K562 (cell line): ENCODE data around the gene SIGMAR1. TPM values are rescaled to one million over a fixed set of nuclear protein-coding genes. Genes with fewer than 3 reads are reported as not detected.

Experiments
- ATAC-seq: fragments of 200-7000 bp; cut with Tn5 transposase; 3 replicates; pipeline ENCODE4 v1.9.1; 2020; ENCODE audit warnings: moderate library complexity
- BruUV-seq: library from RNA; stranded (reverse); fragments of 400-500 nt; replicated peaks from 2 replicates; lab custom pipeline; 2021; lab: Mats Ljungman, UMichigan
- CTCF ChIA-PET: fragments of 300-600 bp; formaldehyde crosslinking; extraction: SDS; loops from one replicate; lab custom pipeline; 2021; ENCODE audit warnings: low intra/inter-chr PET ratio; lab: Yijun Ruan, JAX
- POLR2A ChIA-PET: fragments of 300-600, 350-650 bp; sonication (Branson Sonifier 250); formaldehyde crosslinking; extraction: SDS; loops from one replicate; lab custom pipeline; 2021; ENCODE audit warnings: antibody characterized with exemption, inconsistent platforms; lab: Yijun Ruan, JAX
- DNase-seq, 4 experiments: peaks; one replicate each; pipeline versions ENCODE4 v3.0.0 to v3.0.0-alpha.2; 2011 to 2018; ENCODE audit warnings: low spot score in 3 of 4, mixed read lengths in 3 of 4; ENCODE audit errors: extremely low read depth in 1 of 4
- FAIRE-seq: peaks from 2 replicates; lab custom pipeline; 2011; peaks lifted over from hg19 to GRCh38; lab: Jason Lieb, UNC
- H2AFZ ChIP-seq: 2 replicates; pipeline ENCODE4 v1.6.0; 2011; ENCODE audit warnings: low read depth, low read length, control low read depth, inconsistent platforms
- H3K27ac ChIP-seq: fragments of 200-600 bp; 3 replicates; pipeline ENCODE4 v1.8.0; 2011; ENCODE audit warnings: low read depth, mild to moderate bottlenecking, control low read depth, inconsistent platforms, low read length, moderate library complexity, mixed read lengths; ENCODE audit errors: extremely low read depth
- H3K27me3 ChIP-seq, 2 experiments: fragments of 300-600 bp in 1 of 2; 2 replicates in 1 of 2; 3 replicates in 1 of 2; pipeline versions ENCODE4 v1.6.0 to v1.8.0; 2011; ENCODE audit warnings: inconsistent platforms in 2 of 2, low read length in 2 of 2, mild to moderate bottlenecking in 1 of 2, mixed read lengths in 1 of 2, moderate library complexity in 1 of 2; ENCODE audit not compliant: control insufficient read depth in 2 of 2, insufficient read depth in 2 of 2
- H3K36me3 ChIP-seq: fragments of 300-600 bp; 3 replicates; pipeline ENCODE4 v1.8.0; 2011; ENCODE audit warnings: mild to moderate bottlenecking, low read length, inconsistent platforms; ENCODE audit not compliant: control insufficient read depth, insufficient read depth
- H3K4me1 ChIP-seq, 2 experiments: fragments of 200-600 bp in 1 of 2; replicated peaks in 1 of 2; 2 replicates in 1 of 2; 3 replicates in 1 of 2; pipeline versions ENCODE4 v1.5.1 to v1.8.0; 2011; ENCODE audit warnings: inconsistent platforms in 2 of 2, low read length in 2 of 2, mild to moderate bottlenecking in 1 of 2, mixed read lengths in 1 of 2, moderate library complexity in 1 of 2; ENCODE audit not compliant: control insufficient read depth in 2 of 2, insufficient read depth in 2 of 2
- H3K4me2 ChIP-seq: 2 replicates; pipeline ENCODE4 v1.6.1; 2011; ENCODE audit warnings: low read length, control low read depth, inconsistent platforms, mixed read lengths; ENCODE audit not compliant: insufficient read depth
- H3K4me3 ChIP-seq: fragments of 200-600 bp; sonication (generic), shearing (Covaris generic); 2 replicates; pipeline ENCODE4 v1.5.1; 2016; ENCODE audit warnings: control low read depth, inconsistent platforms
- H3K79me2 ChIP-seq: fragments of 200-600 bp; 3 replicates; pipeline ENCODE4 v1.8.0; 2011; ENCODE audit warnings: low read length, inconsistent platforms; ENCODE audit not compliant: control insufficient read depth, insufficient read depth
- H3K9ac ChIP-seq, 2 experiments: 2 replicates each; pipeline versions ENCODE4 v1.6.0 to v1.6.1; 2011; ENCODE audit warnings: low read depth in 2 of 2, low read length in 2 of 2, control low read depth in 1 of 2, inconsistent platforms in 1 of 2, mild to moderate bottlenecking in 1 of 2, mixed read lengths in 1 of 2; ENCODE audit not compliant: insufficient read depth in 1 of 2
- H3K9me1 ChIP-seq: one replicate; pipeline ENCODE4 v1.6.0; 2011; ENCODE audit warnings: inconsistent platforms, mild to moderate bottlenecking, low read length, moderate library complexity; ENCODE audit not compliant: control insufficient read depth, insufficient read depth
- H3K9me3 ChIP-seq: replicated peaks from 2 replicates; pipeline ENCODE4 v1.5.1; 2011; ENCODE audit warnings: low read depth, low read length, inconsistent platforms; ENCODE audit not compliant: control insufficient read depth, insufficient read depth
- H4K20me1 ChIP-seq: replicated peaks from 2 replicates; pipeline ENCODE4 v1.6.1; 2011; ENCODE audit warnings: low read length, inconsistent platforms, mixed read lengths; ENCODE audit not compliant: control insufficient read depth, insufficient read depth
- ARID4B ChIP-seq: sonication (generic); formaldehyde crosslinking; IDR thresholded peaks from 2 replicates; pipeline ENCODE4 v1.8.0; 2022; ENCODE audit warnings: mild to moderate bottlenecking, missing genetic modification reagents
- PHF8 ChIP-seq: fragments of 200-600 bp; sonication (generic); IDR thresholded peaks from 2 replicates; pipeline ENCODE4 v1.6.1; 2012; ENCODE audit warnings: mixed run types, mild to moderate bottlenecking, inconsistent platforms, low read length, moderate library complexity, borderline replicate concordance
- POLR2G ChIP-seq: fragments of 200-400 bp; formaldehyde crosslinking; IDR thresholded peaks from 2 replicates; pipeline ENCODE4 v1.6.1; 2017; ENCODE audit warnings: low read depth, mild to moderate bottlenecking, antibody characterized with exemption, low read length, moderate library complexity
- RBBP5 ChIP-seq: fragments of 200-600 bp; sonication (generic); IDR thresholded peaks from 2 replicates; pipeline ENCODE4 v1.6.1; 2012; ENCODE audit warnings: borderline replicate concordance, mild to moderate bottlenecking, low read length, control low read depth, inconsistent platforms; ENCODE audit not compliant: insufficient read depth, poor library complexity, severe bottlenecking
- REST ChIP-seq, 2 experiments: fragments of 450-650 bp; formaldehyde crosslinking in 1 of 2; IDR thresholded peaks; 2 replicates each; pipeline versions ENCODE4 v1.4.0 to v1.6.1; 2014 to 2020; ENCODE audit warnings: mild to moderate bottlenecking in 2 of 2, borderline replicate concordance in 1 of 2, low read depth in 1 of 2
- TRIM28 ChIP-seq: fragments of 450-650 bp; IDR thresholded peaks from 2 replicates; pipeline ENCODE4 v1.6.1; 2017
- ZNF282 ChIP-seq: sonication (generic); formaldehyde crosslinking; IDR thresholded peaks from 2 replicates; pipeline ENCODE4 v1.8.1; 2023; ENCODE audit warnings: missing genetic modification reagents
- WGBS: fragments of 100-300 bp; shearing (Covaris generic); methylation state at CpG from one replicate; pipeline ENCODE4 v1.1.6; 2016; ENCODE audit warnings: low coverage, mixed read lengths; ENCODE audit not compliant: insufficient coverage; ENCODE audit errors: missing lambda C conversion rate; 5-methylcytosine and 5-hydroxymethylcytosine counted together
- in situ Hi-C: fragments of 300-500 bp; cut with MboI; formaldehyde crosslinking; loops from 4 replicates; pipeline ENCODE4 v1.15.0; 2018; ENCODE audit warnings: inconsistent platforms, mixed read lengths
- intact Hi-C: fragments of 100-400 bp; cut with micrococcal nuclease; formaldehyde crosslinking; loops from 2 replicates; pipeline ENCODE4 v1.14.2; 2022
- polyA plus RNA-seq, 8 experiments: library from polyadenylated mRNA; depleted of rRNA in 4 of 8; stranded (reverse) in 5 of 8; unstranded in 3 of 8; fragments of >200 nt; fragmentation: Nextera tagmentation in 2 of 8; fragmentation: Illumina TruSeq in 1 of 8; extraction: Ambion mirVana in 2 of 8; extraction: Trizol in 1 of 8; gene quantifications; 2 replicates each; pipeline versions ENCODE4 v1.2.1 to v1.2.3, GENCODE V29; 2011 to 2014; ENCODE audit warnings: inconsistent platforms in 1 of 8, missing spikeins in 1 of 8
- total RNA-seq, 7 experiments: library from RNA; depleted of rRNA in 6 of 7; stranded (reverse); fragments of >200 nt in 6 of 7; fragmentation: Illumina TruSeq in 2 of 7; extraction: Trizol in 2 of 7; gene quantifications; 2 replicates each; pipeline versions ENCODE4 v1.2.1 to v1.2.3, GENCODE V29; 2011 to 2021; ENCODE audit warnings: low replicate concordance in 1 of 7

SIGMAR1 gene
- total and polyA plus RNA-seq, 9 of the 15 experiments (the other 6 are each of a cell fraction or from before 2014, with no cell fraction given): 6.9 to 80.0 (median 35.2) TPM

GRCh38 chr9:34665067-34665380 is 27.4 kb upstream of the SIGMAR1 start:
- WGBS: 0% methylated on average over 16 of the region's 26 CpGs
- no peak for FAIRE-seq
- peaks cover 17 to 18% of the 10 kb centered on the region in 2 experiments for H3K4me1 ChIP-seq
- H3K27me3 ChIP-seq: no peaks in the 10 kb centered on the region
- POLR2A ChIA-PET: interaction anchor here (0.6 to 1.3 kb wide), 4 partner anchors 18 to 832 kb away, joined by 3 read pairs; partner anchors contain the start of gene GALT
- in situ Hi-C loops: no loop called here
- no peaks in the 10 kb centered on the region for H3K9me3 ChIP-seq
- peak overlapping the region; percentile 48 for H3K4me3 ChIP-seq
- H3K9me1 ChIP-seq: peaks cover 2% of the 10 kb centered on the region
- H2AFZ ChIP-seq: peak overlapping the region; percentile 82; the same call in 1 of the 2 replicates
- H3K9ac ChIP-seq: peak overlapping the region; percentile 43 to 92; a peak in 3 of 4 replicates
- peaks cover 28% of the 10 kb centered on the region for H3K79me2 ChIP-seq
- 0 out of 2 replicates have a peak, but pooled peaks cover 4% of the 10 kb centered on the region for H4K20me1 ChIP-seq
- H3K36me3 ChIP-seq: peaks cover 14% of the 10 kb centered on the region; the same call in 2 of the 3 replicates
- no TSS peak for BruUV-seq
- ATAC-seq: peak; percentile 32
- peak overlapping the region; percentile 83 for H3K4me2 ChIP-seq
- intact Hi-C loops: no loop called here
- H3K27ac ChIP-seq: peak overlapping the region; percentile 60; the same call in 2 of the 3 replicates
- CTCF ChIA-PET: interaction anchor here (1.0 to 1.2 kb wide), 3 partner anchors 17 to 37 kb away, joined by 3 to 4 read pairs (median 3); partner anchors contain the start of gene GALT
- DNase-seq: no peak
- TF ChIP-seq POLR2G: peak; percentile 32
- TF ChIP-seq ZNF282 (CRISPR knock-in tag): no peak
- no peak for TF ChIP-seq TRIM28
- peak; percentile 25 for TF ChIP-seq RBBP5
- TF ChIP-seq REST (IDR thresholded peaks at IDR 0.05; ENCODE audit: borderline replicate concordance): no peak
- TF ChIP-seq REST (CRISPR knock-in tag; IDR thresholded peaks at IDR 0.05; ENCODE audit: low read depth): peak; percentile 72; the same call in 1 of the 2 replicates
- TF ChIP-seq ARID4B: 0 out of 2 replicates have a peak, but pooled peaks have one; percentile 6
- TF ChIP-seq PHF8: peak; percentile 40; the same call in 1 of the 2 replicates
